ENCODE measurements around the gene SENP8. TPM values are rescaled to one million over a fixed set of nuclear protein-coding genes. Genes with fewer than 3 reads are reported as not detected.

SENP8 gene
- total RNA-seq, 2 donors from 2014 or later: 2.3 to 4.2 TPM

DNA sequence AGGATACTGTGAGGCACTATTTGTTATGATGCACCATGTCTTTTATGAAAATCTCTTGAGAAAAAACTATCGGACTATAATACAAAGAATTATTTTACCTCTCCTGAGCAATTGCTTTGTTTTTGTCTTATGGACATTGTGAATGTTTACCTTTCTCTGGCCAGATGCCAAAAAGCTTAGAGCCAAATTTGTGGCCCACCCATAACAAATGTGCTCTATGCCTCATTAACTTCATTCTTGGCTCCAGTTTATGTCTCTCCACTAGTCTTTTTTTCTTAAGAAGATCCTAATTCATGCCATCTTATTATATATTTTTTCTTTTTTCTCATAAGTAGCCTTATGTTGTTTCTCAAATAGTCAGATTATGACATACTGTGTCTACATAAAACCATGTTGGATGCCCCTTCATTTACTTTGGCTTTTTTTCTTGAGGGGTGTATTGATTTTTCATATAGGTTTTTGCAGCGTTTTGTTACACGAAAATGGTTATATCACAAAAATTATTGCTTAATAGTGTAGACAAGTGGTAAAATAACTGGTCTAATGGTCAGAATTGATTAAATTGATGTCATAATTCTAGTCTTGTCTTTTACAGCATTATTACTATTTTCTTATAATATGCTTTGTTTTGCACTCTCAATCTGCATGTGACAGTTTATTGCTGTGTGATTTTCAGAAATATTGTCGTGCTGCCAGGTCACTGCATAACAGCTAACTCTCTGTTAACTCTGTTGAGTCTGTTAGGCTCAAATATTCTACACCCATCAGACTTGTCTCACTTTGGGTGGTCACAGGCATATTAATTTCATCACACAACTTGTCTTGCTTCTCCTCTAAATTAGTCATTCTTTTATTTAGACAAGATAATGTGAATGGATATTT, 18.2 kb downstream of the SENP8 start:
- Histone ChIP-seq H3K9ac (ENCODE audit: low read depth in 2 of 2, low read length in 2 of 2) (no peak overlapping the region), H3K27ac (no peak overlapping the region), H3K4me1 (peaks cover 4% of the 10 kb centered on the region), H3K9me3 (no peaks in the 10 kb centered on the region), H3K36me3 (no peaks in the 10 kb centered on the region), H3K27me3 (no peaks in the 10 kb centered on the region), H3K4me3 (no peak overlapping the region)
- intact Hi-C loops (cut with DNase I): no loop called here
- no peak for DNase-seq
- no peak for TF ChIP-seq CTCF (IDR thresholded peaks at IDR 0.05)

DNA sequence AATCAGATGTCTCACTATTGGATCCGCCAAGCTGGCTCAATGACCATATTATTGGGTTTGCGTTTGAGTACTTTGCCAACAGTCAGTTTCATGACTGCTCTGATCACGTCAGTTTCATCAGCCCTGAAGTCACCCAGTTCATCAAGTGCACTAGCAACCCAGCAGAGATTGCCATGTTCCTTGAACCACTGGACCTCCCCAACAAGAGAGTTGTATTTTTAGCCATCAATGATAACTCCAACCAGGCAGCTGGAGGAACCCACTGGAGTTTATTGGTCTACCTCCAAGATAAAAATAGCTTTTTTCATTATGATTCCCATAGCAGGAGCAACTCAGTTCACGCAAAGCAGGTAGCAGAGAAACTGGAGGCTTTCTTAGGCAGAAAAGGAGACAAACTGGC, 21.5 kb downstream of the SENP8 start:
- TF ChIP-seq CTCF (IDR thresholded peaks at IDR 0.05): no peak
- no peaks in the 10 kb centered on the region for H3K27me3 ChIP-seq
- H3K9me3 ChIP-seq: no peaks in the 10 kb centered on the region
- DNase-seq: no peak
- intact Hi-C loops (cut with DNase I): no loop called here
- H3K9ac ChIP-seq (ENCODE audit: low read depth in 2 of 2, low read length in 2 of 2): no peak overlapping the region
- no peak overlapping the region for H3K4me3 ChIP-seq
- no peaks in the 10 kb centered on the region for H3K36me3 ChIP-seq
- no peak overlapping the region for H3K27ac ChIP-seq
- peaks cover 4% of the 10 kb centered on the region for H3K4me1 ChIP-seq

GRCh38 chr15:72140088-72140487, 21.9 kb downstream of the SENP8 start:
- H3K27me3 ChIP-seq: no peaks in the 10 kb centered on the region
- no peak overlapping the region for H3K9ac ChIP-seq (ENCODE audit: low read depth in 2 of 2, low read length in 2 of 2)
- H3K9me3 ChIP-seq: no peaks in the 10 kb centered on the region
- no peak overlapping the region for H3K27ac ChIP-seq
- intact Hi-C loops (cut with DNase I): no loop called here
- no peak for DNase-seq
- TF ChIP-seq CTCF (IDR thresholded peaks at IDR 0.05): no peak
- H3K4me3 ChIP-seq: no peak overlapping the region
- no peaks in the 10 kb centered on the region for H3K36me3 ChIP-seq
- H3K4me1 ChIP-seq: peaks cover 4% of the 10 kb centered on the region

- Histone ChIP-seq H3K27me3 (no peaks in the 10 kb centered on the region), H3K4me1 (no peaks in the 10 kb centered on the region), H3K9me3 (no peaks in the 10 kb centered on the region), H3K36me3 (no peaks in the 10 kb centered on the region), H3K4me3 (no peak overlapping the region), H3K27ac (no peak overlapping the region), H3K9ac (ENCODE audit: low read depth in 2 of 2, low read length in 2 of 2) (no peak overlapping the region)
- TF ChIP-seq CTCF (IDR thresholded peaks at IDR 0.05): no peak
- intact Hi-C loops (cut with DNase I): no loop called here
- DNase-seq: no peak
Measured at GRCh38 chr15:72141171-72142084, 23.2 kb downstream of the SENP8 start.

GRCh38 chr15:72146221-72146620, 28.0 kb downstream of the SENP8 start:
- Histone ChIP-seq H3K27me3 (no peaks in the 10 kb centered on the region), H3K36me3 (no peaks in the 10 kb centered on the region), H3K27ac (no peak overlapping the region), H3K4me3 (no peak overlapping the region), H3K9ac (ENCODE audit: low read depth in 2 of 2, low read length in 2 of 2) (no peak overlapping the region), H3K9me3 (no peaks in the 10 kb centered on the region), H3K4me1 (no peaks in the 10 kb centered on the region)
- no peak for TF ChIP-seq CTCF (IDR thresholded peaks at IDR 0.05)
- intact Hi-C loops (cut with DNase I): no loop called here
- DNase-seq: no peak
